Embryonic facial prominence (tissue), 1 donor: ENCODE results near the gene HLCS.

Experiments used
- DNase-seq: peaks from one replicate; pipeline ENCODE4 v3.0.0-alpha.2; 2016; ENCODE audit errors: extremely low spot score

HLCS gene

DNA sequence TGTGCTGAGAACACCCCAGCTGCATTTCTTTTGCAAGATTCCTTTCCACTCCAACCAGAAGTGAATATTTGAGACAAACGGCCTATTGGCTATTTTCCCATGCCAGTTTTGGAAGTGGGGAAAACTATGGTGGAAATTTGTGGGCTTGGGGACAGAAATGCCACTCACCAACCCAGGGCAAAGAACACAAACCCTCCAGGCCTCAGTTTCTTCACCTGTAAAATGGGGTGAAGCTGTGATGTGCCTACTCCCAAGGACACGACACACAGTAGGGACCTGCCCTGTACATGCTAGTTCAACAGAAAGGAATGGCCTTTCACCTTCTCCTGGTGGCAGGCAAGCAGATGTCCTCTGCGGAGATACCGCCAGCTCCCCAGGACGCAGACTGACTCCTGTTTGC, 221.0 kb downstream of the HLCS start:
- DNase-seq: no peak

GRCh38 chr21:36744560-36745231, 221.8 kb downstream of the HLCS start:
- DNase-seq: no peak

DNA sequence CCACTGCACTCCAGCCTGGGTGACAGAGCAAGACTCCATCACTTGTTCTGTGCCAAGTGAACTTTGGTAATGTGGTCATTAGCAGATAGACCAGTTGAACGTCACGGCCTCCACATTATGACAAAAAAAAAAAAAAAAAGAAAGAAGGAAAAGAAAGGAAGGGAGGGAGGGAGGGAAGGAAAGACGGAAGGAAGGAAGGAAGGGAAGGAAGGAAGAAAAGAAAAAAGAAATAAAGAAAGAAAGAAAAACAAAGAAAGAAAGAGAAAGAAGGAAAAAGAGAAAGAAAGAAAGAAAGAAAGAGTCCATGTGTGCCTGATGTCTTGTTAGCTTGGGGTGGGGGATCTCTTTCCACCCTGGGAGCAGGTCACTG, 222.3 kb downstream of the HLCS start:
- DNase-seq: no peak

DNA sequence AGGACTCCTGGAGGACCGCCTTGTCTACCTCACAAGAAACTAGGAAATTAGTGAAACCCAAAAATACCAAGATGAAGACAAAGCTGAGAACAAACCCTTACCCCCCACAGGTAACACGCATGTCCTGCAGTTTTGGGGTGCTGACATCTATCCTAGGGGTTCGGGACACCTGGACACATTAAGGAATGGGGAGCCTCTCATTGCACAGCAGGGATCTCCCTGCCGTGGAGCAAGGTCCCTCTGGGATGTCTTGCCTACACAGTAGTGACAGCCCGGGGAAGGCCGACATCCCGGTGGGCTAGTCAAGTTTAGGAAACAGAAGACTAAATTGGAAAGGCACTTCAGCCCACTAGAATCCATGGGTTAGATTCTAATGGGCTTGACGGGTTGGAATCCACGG, 223.0 kb downstream of the HLCS start:
- no peak for DNase-seq

GRCh38 chr21:36743008-36743407, 223.5 kb downstream of the HLCS start:
- DNase-seq: no peak

GRCh38 chr21:36741506-36741905, 225.0 kb downstream of the HLCS start:
- DNase-seq: no peak

GRCh38 chr21:36738489-36739126, 227.9 kb downstream of the HLCS start:
- no peak for DNase-seq

DNA sequence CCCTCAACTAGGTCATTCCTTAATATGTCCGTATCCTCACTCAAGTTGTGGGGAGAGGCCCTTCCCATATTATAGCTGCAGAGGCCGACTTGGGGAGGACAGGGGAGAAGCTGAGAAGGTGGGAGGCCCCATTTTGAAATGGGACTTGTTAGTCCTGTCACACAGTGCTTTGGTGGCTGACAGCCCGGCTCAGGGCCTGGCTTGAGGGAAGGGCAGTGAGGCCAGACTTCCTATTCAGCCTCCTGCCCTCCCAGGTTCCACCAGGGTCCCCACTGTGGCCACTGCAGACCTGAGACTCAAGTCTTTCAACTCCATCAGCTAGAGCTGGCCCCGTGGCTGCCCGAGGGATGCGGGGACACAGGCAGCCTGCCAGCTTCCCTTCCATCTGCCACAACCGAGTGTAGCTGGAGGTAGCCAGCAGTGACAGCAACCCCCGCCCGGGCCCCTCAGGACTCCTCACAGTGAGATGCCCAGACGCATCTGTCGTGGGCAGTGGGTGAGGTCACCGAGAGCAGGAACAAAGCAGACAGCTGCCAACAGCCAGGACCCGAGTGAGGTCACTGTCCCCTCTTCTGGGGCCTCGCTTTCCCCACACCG, 230.6 kb downstream of the HLCS start:
- DNase-seq: no peak

DNA sequence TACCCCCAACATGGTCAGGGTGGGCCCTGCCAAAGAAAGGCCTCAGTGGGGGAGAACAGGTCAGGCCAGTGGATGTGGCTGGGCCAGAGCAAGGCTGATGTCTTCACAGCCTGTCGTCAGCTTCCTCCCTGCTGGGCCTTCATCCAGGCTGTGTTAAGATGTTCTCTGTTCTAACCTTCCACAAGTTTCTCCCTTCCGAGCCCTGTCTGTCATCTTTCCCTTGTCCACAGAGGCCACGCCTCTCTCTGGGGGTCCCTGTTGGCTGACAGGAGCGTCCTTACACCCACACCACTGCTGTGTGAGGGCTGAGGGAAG, 231.3 kb downstream of the HLCS start:
- DNase-seq: no peak

GRCh38 chr21:36734367-36735200, 231.9 kb downstream of the HLCS start:
- DNase-seq: no peak

DNA sequence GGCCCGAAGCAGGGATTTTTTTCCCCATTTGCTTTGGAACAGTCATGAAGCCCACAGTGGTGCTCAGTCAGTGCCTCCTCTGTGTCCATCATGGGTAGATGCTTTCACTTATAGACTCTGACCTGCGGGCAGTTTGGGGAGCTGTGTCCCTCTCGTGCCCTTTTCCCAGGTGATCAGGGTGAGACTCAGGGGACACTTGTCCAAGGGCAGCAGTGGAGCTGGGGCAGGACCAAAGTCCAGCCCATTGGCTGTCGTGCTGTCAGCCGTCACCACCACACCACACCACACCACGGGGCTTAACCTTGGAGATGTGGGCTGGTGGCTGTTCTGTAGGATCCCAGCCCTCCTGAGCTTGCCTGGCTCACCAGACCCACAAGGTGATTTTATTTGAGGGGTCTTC, 232.6 kb downstream of the HLCS start:
- no peak for DNase-seq

DNA sequence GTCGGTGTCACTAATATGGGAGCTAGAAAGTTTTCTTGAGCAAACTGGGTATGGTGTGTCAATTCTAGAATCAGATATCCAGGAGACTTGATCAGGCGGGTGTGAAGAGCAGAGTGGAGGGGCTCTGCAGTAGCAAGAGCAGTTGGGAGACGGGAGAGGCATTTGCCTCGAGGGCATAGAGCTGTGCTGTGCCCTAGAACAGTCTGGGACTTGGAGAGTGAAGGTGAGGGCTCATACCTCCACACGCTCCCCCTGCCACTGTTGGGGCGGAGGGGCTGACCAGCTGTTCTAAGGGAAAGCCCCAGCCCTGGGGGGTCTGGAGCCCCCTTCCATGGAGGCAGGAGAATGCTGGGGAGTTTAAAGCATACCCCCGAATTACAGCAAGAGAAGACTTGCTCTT, 233.7 kb downstream of the HLCS start:
- no peak for DNase-seq

- DNase-seq: no peak
These were observed 234.3 kb downstream of the HLCS start for GRCh38 chr21:36732217-36732616.

DNA sequence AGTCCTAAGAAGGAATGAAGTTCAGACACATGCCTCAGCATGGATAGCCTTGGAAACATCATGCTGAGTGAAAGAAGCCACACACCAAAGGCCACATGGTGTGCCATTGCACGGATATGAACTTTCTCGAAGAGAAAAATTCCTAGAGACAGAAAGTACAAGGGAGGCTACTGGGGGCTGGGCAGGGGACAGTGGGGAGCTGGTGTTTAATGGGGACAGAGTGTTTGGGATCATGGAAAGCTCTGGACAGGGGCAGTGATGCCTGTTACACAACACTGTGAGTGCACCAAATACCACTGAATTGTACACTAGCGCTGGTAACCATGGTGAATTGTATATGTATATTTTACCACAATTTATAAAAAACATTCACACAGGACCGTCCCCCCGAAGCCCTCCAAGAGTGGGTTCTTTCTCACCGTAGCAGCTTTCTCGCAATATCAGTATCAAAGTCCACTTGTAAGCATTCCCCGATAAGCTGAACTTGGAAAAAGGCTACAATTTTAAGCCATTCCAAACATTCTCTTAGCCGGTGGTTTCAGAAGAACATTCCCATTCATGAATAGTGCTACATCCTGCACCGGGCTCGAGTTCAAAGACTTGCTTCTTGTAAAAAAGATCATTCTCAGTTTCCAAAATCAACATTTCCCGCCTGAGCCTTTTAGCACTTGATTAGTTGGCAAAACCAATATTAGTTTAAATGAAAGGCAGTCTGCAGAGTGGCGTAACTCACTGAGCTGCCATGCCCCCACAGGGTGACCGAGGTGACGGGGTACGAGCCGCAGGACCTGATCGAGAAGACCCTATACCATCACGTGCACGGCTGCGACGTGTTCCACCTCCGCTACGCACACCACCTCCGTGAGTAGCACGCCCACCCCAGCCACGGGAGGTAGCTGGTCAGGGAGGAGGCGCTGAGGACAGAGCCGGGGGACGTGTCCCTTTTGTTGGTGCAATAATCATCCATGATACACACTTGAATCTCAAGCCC, 235.9 kb downstream of the HLCS start:
- DNase-seq: no peak

DNA sequence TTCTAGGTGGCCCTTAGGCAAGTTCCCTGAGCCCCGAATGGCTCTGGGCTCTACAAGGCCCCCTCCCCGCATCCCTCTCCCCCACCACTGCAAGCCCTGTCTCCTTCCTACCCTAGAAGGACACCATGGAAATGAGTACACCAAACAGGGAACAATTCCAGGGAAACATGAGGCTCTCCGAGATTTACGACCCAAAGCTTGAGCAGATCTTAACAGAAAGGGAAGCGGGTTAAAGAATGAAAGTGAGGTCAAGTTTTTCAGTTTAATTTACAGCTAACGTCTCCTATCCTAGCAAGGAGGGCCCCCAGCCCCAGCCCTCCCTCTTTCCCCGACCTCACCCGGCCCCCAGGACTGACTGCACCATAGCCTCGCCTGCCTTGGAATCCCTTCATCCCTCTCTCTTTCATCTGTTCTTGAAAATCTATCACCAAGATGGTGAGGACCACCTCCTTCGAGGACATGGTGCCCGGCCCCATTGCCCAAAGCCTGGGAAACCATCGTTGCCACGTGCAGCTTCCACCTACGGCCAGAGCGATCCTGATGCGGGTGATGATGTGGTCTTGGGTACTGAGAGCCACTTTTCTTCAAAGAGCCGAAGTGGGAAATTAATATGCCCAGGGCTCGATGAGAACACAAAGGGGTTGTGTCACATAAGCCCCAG, 237.0 kb downstream of the HLCS start:
- DNase-seq: no peak

DNA sequence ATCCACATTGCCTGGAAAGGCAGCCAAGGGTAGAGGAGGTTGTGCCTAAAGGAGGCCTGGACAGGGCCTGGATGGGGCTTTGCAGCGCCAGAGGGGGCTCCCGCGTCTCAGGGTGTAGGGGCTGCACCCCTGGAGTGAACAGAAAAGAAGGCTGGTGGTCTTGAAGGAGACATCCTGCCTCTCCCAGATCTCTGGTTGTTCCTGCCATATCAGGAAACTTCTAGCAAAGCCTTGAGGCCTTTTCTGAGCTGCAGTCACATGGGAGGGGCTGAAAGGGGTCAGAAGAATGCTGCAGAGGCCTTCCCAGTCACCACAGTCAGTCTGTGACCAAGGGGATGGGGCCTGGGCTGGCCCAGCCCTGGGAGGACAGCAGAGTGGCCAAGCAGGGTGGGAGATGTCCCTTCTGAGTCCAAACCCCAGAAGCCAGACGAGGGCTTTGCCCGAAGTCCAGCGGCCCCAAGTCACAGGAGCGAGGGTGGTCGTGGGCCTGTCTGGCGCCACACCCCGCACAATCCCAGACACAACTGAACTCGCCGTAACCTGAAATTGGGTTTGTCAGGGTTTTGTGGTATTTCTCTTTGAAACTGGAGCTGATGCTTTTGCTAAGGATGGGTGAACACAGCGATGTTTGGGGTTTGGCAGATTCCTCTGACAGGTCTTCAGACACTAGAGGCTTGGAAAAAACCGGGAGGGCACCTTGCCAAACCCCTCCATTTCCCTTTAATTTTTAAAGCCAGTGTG, 237.9 kb downstream of the HLCS start:
- DNase-seq: peak; percentile 61

DNA sequence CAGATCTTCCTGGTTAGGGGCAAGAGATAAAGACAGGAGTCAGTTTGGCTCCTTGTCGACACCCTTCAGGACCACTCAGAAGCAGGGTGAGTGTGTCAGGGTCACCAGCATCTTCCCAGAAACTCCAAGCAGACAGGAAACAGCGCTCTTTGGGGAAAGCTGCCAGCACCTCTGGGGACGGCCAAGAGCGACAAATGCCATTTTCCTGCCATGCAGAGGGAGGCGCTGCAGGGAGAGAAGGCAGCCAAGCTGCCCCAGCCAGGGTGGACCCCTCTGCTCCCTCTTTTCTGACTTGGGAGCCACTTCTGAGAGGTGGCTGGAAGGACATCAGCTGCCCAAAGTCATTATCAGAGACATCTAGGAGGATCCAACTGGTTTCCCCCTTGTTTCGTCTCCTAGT, 238.6 kb downstream of the HLCS start:
- no peak for DNase-seq

DNA sequence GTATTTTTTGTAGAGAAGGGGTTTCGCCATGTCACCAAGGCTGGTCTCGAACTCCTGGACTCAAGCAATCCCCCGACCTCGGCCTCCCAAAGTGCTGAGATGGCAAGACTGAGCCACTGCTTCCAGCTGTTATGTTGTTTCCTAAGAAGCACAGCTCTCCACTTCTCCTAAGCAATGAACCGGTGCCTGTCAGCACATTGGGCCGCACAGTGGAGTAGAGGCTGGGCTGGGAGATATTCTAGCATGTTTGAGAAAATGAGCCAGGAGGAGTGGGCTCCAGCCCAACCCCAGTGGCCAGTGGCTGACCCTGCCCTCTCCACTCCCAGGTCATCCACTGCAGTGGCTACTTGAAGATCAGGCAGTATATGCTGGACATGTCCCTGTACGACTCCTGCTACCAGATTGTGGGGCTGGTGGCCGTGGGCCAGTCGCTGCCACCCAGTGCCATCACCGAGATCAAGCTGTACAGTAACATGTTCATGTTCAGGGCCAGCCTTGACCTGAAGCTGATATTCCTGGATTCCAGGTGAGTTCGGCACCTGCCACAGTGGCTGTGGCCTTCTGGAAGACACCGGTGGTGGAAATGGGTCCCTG, 240.6 kb downstream of the HLCS start:
- DNase-seq: no peak

- no peak for DNase-seq
These were observed 241.8 kb downstream of the HLCS start for GRCh38 chr21:36724660-36725059.

- DNase-seq: no peak
These were observed 243.0 kb downstream of the HLCS start for GRCh38 chr21:36723371-36723881.
